Omental fat pad (tissue), 4 donors: Measurements from ENCODE around the gene ATP1A2. TPM values are rescaled to one million over a fixed set of nuclear protein-coding genes. Genes with fewer than 3 reads are reported as not detected.
A peak's percentile ranks its signal among the peaks of the same experiment; 100 is the strongest.

Experiments used
- ATAC-seq: fragments of 150-250 bp; one replicate; pipeline ENCODE4 v1.9.1; 2016; ENCODE audit warnings: mild to moderate bottlenecking, moderate library complexity; ENCODE audit not compliant: low FRiP score
- DNase-seq: peaks from one replicate; pipeline ENCODE4 v3.0.0-alpha.2; 2019; ENCODE audit warnings: low spot score
- total RNA-seq, 4 donors: library from RNA; depleted of rRNA; stranded (reverse); fragments of >200 nt; gene quantifications; one replicate each; pipeline ENCODE4 v1.1.0, GENCODE V29; 2016
- TF ChIP-seq, protein P1 (sequence below), 3 donors: fragments of 450-650 bp; IDR thresholded peaks; one replicate each; pipeline ENCODE4 v1.5.1; 2016 to 2017; ENCODE audit warnings: antibody characterized with exemption in 3 of 3, mild to moderate bottlenecking in 3 of 3, moderate library complexity in 2 of 3

Gene ATP1A2
- total RNA-seq, 4 donors from 2014 or later, result 45.5 to 91.1 (median 76.3) TPM

DNA sequence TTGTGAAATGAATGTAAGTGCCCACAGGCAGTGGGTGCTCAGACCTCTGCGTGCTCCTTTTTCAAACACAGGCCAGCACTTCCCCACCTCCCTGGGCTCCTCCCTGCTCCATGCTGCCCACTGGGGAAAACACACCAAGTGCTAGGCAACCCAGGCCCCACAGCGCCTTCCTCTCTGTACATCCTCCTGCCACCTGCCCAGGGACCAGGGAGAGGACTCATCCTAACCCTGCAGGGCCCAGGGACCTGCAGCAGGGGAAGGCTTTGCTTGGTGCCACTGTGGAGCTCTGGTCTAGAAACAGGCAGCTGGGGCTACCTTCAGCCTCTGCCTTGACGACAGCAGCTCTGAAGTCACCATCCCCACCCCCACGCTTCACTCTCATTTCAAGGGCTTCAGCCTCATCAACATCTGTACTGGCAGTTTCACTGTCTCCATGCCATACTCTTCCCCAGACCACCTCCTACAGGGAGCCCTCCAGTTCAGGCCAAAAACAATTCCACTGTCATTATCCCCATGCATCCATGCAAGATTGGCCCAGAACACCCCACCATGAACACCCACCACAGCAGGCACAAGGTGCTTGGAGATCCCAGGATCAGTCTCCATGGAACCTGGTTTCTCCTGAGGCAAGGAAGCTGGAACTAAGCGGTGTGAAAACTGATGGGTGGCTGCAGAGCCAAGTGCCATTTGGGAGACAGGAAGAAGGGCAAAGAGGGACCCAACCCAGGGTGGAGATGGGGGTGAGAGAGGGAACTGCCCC, 18.2 kb upstream of the ATP1A2 start:
- TF ChIP-seq, protein P1, sequence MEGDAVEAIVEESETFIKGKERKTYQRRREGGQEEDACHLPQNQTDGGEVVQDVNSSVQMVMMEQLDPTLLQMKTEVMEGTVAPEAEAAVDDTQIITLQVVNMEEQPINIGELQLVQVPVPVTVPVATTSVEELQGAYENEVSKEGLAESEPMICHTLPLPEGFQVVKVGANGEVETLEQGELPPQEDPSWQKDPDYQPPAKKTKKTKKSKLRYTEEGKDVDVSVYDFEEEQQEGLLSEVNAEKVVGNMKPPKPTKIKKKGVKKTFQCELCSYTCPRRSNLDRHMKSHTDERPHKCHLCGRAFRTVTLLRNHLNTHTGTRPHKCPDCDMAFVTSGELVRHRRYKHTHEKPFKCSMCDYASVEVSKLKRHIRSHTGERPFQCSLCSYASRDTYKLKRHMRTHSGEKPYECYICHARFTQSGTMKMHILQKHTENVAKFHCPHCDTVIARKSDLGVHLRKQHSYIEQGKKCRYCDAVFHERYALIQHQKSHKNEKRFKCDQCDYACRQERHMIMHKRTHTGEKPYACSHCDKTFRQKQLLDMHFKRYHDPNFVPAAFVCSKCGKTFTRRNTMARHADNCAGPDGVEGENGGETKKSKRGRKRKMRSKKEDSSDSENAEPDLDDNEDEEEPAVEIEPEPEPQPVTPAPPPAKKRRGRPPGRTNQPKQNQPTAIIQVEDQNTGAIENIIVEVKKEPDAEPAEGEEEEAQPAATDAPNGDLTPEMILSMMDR (IDR thresholded peaks at IDR 0.05), result no peak
- ATAC-seq (no peak), DNase-seq (no peak)

DNA sequence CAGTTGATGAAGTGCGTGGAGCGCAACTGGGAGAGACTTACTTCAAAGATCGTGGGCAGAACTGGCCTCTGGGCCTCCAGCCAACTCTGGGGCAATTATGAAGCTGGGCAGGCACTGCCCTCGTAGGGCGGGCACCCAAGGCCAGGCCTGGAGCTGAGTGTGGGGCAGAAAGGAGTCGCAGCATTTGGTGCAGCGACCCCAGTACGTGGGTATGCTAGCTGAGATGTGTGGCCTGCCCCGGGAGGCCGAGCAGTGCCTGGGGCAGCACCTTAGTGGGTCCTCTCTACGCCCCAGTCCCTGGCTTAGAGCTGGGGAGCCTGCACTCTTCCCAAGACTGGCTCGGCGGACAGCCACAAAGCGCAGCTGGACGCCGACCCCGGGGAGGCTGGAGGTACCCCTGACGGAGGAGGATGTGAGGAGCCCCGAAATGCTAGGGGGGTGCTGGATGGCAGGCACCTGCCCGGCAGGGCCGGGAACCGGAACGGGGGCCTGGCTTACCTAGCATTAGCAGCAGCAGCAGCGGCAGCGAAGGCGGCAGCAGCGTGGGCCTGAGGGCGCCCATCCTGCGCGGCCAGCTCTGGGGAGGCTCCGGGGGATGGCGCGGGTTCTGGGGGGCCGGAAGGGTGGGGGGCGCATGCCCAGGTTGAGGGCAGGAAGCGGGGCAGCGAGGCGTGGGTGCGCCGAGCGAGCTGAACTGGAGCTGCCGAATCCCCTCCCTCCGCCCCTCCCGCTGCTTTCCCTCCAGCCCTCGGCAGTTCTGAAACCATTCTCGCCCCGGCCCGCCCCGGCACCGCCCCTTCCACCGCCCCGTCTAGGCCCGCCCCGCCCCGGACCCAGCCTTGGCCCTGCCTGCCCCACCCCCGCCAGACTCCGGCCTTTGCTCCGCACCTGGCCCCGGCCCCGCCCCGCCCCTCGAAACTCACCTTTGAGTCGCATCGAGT, 17.4 kb upstream of the ATP1A2 start, which contains the start of gene IGSF8:
Gene IGSF8, minus strand, starts transcription at position 709 of the 941 bp plus-strand sequence. Its CDS starts 147 bp downstream, at position 562.
- ATAC-seq (peak; percentile 80), DNase-seq (peak; percentile 73)
- TF ChIP-seq, protein P1 (IDR thresholded peaks at IDR 0.05), result no peak

DNA sequence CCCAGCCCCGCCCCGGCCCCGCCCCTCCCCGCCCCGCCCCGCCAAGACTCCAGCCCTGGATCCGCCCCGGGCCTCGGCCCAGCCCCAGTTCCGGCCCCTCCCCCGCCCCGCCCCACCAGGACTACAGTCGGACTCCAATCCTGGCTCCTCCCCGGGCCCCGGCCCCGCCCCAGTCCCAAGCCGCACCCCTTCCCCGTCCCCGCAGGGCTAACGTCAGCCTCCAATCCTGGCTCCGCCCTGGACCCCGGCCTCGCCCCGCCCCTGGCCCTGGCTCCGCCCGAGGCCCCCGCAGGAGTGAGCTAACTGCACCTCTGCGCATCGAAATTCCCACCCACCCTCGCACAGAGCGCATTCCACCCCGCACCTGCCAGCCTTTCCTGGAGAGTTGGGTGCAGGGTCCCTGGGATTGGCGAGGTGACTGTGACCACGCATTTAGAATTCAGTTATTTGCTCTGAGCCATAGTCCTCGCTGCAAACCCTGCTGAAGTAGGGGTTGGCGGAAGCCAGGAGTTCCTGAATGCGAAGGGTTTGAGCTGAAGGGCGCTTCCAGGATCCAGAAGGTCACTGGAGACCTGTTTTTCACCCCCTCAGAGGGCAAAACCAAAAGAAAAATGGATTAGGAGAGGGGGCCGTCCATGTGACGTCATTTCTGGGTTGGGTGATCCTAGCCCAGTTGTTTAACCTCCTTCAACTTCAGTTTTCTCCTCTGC, 16.6 kb upstream of the ATP1A2 start:
- DNase-seq, result peak; percentile 93
- peak; percentile 91 for ATAC-seq
- TF ChIP-seq, protein P1 (IDR thresholded peaks at IDR 0.05), result no peak

DNA sequence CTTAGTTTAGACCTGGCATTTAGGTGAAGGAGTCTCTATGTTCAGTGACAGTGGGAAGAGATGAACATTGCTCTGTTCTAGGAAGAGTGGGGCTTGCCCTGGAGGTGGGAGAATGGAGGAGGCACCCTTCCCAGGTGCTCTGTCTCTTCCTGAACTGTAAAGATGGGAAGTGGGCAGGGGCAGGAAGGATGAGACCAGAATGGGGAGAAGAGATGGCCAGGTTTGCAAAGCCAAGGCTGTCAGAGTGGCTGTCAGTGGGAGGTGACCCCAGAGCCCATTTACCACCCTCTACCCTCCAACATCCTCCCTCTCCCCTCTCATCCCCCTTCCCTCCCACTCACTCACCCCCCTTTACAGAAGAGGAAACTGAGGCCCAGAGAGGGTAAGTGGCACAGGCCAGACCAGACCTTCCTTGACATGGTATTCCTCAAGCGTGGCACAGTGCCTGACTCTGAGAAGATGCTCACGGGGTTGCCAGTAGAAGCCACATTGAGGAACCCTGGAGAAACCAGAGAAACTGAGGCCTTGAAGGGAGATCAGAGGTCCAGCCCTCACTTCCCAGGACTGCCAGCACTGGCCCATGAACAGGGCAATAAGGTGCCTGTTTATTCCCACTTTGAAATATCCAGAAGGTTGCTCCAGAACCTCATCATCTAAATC, 15.7 kb upstream of the ATP1A2 start:
- ATAC-seq, result no peak
- TF ChIP-seq, protein P1 (IDR thresholded peaks at IDR 0.05), result no peak
- no peak for DNase-seq

DNA sequence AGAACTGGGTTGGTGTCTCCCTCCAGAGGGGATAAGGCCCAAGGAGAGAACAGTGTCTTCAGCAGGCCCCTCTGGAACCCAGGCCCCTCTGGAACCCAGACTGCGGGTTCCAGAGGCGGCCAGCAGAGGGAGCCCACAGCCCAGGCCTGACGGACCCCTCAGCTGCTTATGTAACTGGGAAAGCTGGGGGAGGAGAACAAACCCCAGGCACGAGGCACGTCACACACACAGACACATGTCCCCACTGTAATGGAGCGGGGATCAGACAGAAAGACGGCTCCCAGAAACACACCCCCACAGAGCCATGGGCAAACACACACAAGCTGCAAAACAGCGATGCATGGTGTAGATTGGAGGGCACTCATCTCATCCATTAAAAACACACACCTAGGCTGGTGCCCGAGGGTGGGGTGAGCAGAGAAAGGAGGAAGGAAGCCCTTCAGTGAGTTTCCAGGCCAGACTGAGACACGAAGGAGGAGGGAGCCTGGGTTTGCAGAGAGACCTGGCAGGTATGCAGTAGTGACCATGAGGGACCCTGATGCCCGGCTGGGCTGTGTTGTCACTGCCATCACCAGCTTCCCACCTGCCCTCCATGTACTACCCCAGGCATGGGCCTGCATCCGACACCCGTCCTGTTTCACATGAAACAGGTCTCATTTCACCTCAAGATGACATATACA, 14.4 kb upstream of the ATP1A2 start:
- peak; percentile 64 for DNase-seq
- TF ChIP-seq, protein P1 (IDR thresholded peaks at IDR 0.05), result peak in 1 of 3 donors; percentile 39
- peak; percentile 29 for ATAC-seq
